Measurements from ENCODE around the gene MFNG.
"Not testable (repeated sequence)": the region's sequence is repeated elsewhere in the genome, so short reads cannot be mapped to it uniquely, and the experiment has no call there.

Gene MFNG

DNA sequence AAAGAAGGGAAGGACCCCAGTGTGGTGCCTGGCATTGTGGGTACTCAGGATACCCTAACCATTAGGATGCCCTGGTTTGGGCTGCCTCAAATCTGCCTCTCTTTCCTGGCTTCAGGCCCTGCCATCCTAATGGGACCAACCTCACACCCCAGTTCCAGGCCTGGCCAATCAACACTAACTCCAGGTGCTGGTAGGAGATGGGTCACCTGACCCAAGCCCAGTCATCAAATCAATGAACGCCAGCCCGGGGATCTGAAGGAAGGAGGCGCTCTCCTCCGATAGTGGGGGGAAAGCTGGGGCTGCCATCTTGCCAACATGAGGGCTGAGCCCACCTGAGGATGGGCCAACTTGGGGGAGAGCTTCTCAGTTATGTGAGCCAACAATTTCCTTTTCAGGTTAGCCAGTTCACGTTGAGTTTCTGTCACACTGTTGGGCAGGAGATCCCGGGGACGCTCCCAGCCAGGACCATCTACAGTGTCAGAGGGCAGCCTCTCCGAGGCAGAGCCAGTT lies 12.7 kb downstream of the MFNG start:
- DNase-seq (ENCODE audit: low read depth): no peak

GRCh38 chr22:37472418-37473006 lies 13.7 kb downstream of the MFNG start:
- DNase-seq (ENCODE audit: low read depth): peak; percentile 65

DNA sequence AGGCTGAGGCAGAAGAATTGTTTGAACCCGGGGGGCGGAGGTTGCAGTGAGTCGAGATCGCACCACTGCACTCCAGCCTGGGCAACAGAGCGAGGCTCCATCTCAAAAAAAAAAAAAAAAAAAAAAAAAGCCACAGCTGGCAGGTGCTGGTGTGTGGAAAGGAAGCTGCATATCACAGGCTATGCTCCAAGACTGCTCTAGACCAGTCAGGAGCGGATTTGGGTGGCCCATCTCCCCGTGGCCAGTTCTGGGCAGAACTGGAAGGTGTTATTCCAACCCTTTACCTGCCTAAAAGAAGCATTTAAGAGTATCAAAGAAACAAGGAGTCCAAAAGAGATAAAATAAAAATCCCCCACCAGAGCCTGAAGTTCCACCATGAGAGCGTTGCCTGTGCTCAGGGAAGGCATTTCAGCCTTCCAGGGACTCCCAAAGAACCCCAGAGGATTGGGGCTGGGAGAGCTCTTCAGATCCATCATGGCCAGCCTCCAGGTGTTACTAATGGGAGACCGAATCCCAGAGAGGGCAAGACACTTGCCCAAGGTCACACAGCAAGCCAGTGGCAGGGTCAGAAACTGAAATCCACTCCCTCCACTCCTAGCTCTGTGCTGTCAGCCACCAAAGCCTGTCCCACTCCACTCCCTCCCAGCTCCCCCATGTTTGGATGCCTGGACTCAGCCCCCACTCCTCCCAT lies 14.3 kb downstream of the MFNG start:
- DNase-seq (ENCODE audit: low read depth): no peak

- no peak for DNase-seq (ENCODE audit: low read depth)
Observed at GRCh38 chr22:37470087-37470445, 16.1 kb downstream of the MFNG start.

DNA sequence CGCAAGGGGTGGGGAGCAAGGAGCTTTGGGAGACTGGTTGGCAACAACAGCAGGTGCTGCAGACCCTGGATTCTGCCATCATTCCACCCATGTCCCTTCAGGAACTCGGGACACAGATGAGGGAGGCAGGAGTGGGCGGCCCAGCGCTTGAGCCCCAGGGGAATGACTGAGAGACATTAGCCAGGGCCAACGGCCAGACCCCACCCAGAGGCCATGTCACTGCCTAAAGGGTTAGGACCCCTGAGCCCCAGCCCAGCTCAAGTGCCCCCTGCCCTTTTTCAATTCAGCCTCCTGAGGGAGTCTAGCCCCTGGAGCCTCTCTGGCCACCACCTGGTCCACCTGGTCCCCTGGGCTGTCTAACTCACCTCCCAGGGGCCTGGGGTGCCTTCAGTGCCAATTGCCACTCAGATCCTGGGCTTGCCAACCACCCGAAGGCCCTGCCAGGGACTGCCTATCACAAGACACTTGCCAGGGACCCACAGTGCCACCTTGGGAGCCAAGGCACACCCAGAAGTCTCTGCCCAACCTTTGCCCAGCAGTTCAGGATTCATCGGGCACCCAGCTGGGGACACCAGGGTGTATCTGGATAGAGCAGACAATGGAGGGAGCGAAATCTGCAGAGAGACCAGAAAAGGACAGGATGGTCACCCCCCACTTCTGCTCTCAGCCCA lies 16.6 kb downstream of the MFNG start:
- no peak for DNase-seq (ENCODE audit: low read depth)

DNA sequence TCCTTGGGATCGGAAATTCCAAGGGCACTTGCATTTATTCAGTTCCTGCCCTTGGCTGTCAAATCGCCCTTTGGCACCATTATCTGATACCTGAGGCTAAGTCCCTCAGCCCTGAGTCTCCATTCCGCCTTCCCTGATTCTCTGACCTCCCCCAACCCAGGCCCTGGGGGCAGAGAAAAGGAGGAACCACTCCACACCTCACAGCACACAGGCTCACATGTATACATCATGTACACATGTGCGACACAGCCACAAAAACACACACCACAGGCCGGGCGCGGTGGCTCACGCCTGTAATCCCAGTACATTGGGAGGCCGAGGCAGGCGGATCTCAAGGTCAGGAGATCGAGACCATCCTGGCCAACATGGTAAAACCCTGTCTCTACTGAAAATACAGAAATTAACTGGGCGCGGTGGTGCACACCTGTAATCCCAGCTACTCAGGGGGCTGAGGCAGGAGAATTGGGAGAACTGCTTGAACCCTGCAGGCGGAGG lies 17.9 kb downstream of the MFNG start:
- DNase-seq (ENCODE audit: low read depth): not testable (repeated sequence)

- DNase-seq (ENCODE audit: low read depth): no peak
Observed at GRCh38 chr22:37467391-37467955, 18.7 kb downstream of the MFNG start.

GRCh38 chr22:37464181-37464580 lies 22.0 kb downstream of the MFNG start:
- DNase-seq (ENCODE audit: low read depth): peak; percentile 53

- DNase-seq (ENCODE audit: low read depth): peak; percentile 52
Observed at GRCh38 chr22:37462983-37463382, 23.2 kb downstream of the MFNG start.

- DNase-seq (ENCODE audit: low read depth): no peak
Observed at GRCh38 chr22:37462436-37462835, 23.7 kb downstream of the MFNG start.

- DNase-seq (ENCODE audit: low read depth): no peak
Observed at GRCh38 chr22:37461961-37462360, 24.2 kb downstream of the MFNG start.

- DNase-seq (ENCODE audit: low read depth): no peak
Observed at GRCh38 chr22:37460684-37461083, 25.5 kb downstream of the MFNG start.

- DNase-seq (ENCODE audit: low read depth): no peak
Observed at GRCh38 chr22:37459206-37459605, 27.0 kb downstream of the MFNG start.

DNA sequence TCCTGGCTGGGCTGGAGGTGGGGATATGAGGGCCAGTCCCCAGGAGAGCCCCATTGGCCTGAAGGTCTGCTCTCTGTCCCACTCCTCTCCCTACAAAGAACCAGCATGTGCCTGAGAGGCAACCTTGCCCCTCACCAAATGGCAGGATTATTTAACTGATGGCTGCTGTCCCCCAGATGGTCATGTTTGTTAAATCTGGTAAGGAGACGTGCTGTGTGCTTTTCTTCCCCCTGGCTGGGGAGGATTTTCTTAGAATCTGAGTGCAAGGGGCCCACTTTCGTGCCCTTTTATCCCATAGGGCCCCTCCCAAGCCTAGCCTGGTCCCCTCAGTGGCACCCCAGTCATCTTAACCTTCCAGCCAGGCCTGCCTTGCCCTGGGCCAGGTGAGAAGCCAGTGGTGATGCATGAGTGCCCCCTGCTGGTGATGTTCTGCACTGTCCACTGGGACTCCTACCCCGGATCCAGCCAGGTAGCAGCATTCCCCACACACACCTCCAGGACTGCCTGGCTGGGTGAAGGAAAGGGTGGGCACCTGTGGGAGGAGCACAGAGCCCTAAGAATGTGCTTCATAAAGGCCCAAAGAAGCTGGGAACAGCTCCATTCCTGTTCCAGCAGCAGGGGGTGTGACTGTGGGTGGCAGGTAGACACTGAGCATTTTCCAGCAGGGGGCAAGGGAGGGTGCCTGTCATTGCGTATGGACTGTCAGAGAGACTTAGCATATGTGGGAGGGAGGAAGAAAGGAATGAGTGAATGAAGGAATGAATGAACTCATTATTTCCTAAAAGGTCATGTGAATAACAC lies 28.9 kb downstream of the MFNG start:
- peak; percentile 71 for DNase-seq (ENCODE audit: low read depth)

DNA sequence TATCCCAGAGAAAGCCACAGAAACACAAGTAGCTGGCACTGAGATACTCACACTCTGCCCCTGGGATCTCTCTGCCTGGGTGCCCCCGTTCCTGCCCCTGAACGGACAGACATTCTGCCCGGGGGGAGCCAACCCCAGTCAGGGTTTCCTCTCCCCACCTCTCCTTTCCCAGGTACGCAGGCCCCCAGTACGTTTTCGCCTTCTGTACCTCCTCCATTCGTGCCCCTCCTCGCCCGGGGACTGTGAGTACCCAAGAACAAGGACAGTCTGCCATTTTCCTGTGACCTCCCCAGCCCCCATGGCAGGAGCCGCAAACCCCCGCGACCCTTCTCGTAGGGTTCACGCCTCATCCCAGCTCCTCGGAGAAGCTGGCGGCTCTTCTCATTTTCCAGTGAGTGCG lies 29.8 kb downstream of the MFNG start:
- DNase-seq (ENCODE audit: low read depth): no peak

DNA sequence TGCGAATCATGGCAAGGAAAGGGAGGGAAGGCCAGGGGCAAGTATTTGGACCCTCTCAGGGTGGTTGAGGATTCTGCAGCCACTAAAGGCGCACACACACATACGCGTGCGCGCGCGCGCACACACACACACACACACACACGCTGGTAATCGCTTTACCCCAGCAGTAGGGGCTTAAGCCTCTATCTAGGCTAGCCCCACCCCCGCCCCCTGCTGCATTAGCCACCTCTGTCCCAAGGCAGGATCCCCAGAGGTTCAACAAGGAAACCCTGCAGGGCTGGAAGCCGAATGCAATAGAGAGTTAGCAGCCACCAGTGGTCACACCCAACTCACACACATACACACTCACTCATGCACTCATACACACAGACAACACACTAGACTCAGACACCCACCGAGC lies 30.3 kb downstream of the MFNG start:
- peak; percentile 22 for DNase-seq (ENCODE audit: low read depth)

DNA sequence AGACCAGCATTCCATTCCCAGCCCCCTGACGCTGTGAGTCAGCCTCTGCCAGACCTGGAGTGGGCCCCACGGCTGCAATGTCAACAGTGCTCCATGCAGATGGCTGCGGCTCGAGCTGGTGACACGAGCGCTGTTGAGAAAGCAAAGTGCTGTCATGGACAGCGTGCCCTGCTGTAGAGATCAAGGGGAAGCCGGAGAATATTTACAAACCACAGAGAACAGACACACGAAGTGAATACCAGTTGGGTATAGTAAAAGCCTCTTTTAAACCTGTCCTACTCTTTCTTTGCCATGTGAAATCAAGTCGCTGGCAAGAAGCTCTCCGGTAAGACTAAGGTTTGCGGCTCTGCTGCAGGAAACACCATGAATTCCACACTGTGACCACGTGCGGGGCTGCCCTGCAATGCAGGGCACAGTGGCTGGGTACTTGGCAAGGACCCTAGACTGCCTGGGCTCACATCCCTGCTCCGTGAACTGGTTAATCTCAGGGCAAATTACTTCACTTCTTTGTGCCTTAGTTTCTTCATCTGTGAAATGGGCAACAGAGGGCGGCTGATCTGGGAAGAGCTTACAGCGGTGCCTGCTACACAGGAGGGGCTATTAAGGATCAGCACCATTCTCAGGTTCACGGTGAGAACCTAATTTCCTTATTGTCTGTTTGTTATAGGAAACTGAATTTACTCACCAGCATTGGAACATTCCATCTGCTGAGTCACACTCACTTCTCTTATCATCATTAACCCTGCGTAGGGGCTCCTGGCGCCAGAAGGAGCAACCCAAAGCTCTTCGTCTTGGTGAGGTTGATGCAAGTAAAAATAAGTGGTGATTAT lies 31.1 kb downstream of the MFNG start:
- DNase-seq (ENCODE audit: low read depth): peak; percentile 94

GRCh38 chr22:37453696-37454095 lies 32.5 kb downstream of the MFNG start:
- no peak for DNase-seq (ENCODE audit: low read depth)

- DNase-seq (ENCODE audit: low read depth): no peak
Observed at GRCh38 chr22:37451218-37451617, 35.0 kb downstream of the MFNG start.

GRCh38 chr22:37449331-37450001 lies 36.7 kb downstream of the MFNG start:
- no peak for DNase-seq (ENCODE audit: low read depth)
